Colon (tissue), 2 donors: ENCODE measurements around the gene STEAP1B.

ENCODE experiments used
- FAIRE-seq: peaks from 2 replicates; lab custom pipeline; 2012; peaks lifted over from hg19 to GRCh38; lab: Jason Lieb, UNC
- donor health status: control.
- donor health status: control.

Gene STEAP1B

GRCh38 chr7:22429386-22429785 is 70.6 kb downstream of the STEAP1B start:
- no peak for FAIRE-seq

- no peak for FAIRE-seq
These were observed 72.1 kb downstream of the STEAP1B start for GRCh38 chr7:22427855-22428254.

GRCh38 chr7:22427104-22427503 is 72.9 kb downstream of the STEAP1B start:
- no peak for FAIRE-seq

DNA sequence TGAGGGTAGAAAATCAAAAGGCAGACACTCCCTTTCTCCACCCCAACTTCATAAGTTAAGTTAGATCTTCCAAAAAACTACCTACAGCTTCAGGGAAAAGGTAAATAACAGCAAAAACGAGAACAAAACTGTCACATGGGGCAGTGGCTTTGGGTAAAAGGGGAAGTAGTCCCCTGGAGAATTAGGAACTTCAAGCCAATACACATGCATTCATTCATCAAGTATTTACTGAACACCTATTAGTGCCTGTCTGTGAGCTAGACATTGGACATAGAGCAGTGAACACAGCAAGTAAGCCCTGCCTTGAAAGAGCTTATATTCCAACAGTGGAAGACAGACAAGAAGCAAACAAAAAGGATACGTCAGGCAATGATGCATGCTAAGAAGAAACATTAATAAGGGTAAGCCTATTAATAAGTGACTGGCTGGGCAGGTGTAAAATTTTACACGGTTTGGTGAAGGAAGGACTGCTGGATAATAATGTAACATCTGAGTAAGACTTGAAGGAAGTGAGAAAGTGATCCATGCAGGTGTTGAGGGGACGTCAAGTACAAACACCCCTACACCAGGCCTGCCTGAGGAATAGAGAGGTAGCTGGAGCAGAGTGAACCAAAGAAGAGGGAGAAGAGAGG is 73.4 kb downstream of the STEAP1B start:
- FAIRE-seq: no peak

- FAIRE-seq: no peak
These were observed 74.6 kb downstream of the STEAP1B start for GRCh38 chr7:22425361-22425760.

DNA sequence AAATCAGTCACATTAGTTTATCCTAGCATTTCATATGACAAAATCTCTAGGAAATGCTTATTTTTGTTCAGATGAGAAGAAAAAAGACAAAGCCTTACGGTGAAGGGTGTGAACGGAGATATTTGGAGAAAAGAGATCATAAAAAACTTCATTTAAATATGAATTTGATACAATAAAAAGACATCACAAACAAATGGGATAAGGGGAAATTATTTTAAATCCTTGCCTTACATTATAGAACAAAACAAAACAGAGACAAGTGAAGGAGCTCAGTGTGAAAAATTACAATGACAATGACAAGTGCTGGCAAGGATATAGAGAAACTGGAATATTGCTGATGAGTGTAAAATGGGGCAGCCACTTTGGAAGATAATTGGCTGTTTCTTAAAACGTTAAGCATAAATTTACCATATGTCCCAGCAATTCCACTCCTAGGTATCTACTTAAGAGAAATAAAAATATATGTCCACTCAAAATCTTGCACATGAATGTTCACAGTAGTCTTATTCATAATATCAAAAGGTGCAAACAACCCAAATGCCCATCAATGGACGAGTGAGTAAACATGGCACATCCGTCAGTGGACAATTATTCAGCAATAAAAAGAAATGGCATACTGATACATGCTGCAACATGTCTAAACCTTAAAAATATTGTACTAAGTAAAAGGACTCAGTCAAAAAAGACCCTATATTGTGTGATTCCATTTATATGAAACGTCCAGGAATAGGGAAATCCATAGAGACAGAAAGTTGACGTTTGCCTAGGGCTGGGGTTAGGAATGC is 77.0 kb downstream of the STEAP1B start:
- FAIRE-seq: no peak

DNA sequence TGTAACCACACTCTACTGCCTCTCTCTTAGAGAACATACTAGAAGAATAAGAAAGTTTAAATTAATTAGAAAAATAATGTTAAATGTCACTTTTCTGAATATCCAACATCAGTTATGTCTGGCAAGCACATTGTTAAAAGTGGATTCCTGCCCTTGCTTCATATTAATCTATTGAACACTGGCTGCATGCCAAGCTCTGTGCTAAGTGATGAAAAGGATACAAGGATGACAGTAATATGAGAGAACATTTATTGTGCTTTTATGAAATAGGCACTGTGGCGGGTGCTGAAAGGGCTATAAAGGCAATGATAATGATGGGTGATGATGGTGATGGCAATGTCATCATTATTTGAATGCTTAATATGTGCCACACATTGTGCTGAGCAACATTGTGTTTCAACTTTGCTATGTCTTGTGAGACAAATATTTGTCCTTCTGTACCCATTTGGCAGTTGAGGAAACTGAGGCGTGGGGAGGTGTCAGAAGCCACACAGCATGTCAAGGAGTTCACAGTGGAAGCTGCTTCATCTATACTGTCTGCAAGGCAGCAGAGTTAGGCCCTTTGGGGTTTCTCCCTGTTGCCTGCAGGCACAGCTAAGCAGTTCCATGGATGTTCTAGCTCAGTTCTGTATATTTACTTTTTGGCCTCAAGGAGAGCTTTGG is 78.9 kb downstream of the STEAP1B start:
- no peak for FAIRE-seq

- no peak for FAIRE-seq
These were observed 80.0 kb downstream of the STEAP1B start for GRCh38 chr7:22420008-22420407.

DNA sequence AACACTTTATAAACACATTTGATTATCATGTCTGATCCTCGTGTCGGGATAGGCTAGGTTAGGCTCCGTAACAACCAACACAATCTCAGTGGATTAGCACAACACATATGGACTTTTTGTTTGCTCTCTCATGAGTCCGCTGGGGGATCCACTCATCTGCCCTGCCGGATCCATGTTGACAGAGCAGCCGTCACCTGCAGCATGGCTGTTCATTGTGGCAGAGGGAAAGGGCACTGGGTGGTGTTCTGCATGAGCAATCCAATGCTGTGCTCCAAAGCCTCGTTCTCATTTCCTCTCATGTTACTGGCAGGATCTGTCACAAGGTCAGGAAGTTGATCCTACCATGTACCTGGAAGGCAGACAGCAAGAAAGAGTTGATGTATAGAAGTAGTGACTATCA is 80.5 kb downstream of the STEAP1B start:
- FAIRE-seq: no peak

DNA sequence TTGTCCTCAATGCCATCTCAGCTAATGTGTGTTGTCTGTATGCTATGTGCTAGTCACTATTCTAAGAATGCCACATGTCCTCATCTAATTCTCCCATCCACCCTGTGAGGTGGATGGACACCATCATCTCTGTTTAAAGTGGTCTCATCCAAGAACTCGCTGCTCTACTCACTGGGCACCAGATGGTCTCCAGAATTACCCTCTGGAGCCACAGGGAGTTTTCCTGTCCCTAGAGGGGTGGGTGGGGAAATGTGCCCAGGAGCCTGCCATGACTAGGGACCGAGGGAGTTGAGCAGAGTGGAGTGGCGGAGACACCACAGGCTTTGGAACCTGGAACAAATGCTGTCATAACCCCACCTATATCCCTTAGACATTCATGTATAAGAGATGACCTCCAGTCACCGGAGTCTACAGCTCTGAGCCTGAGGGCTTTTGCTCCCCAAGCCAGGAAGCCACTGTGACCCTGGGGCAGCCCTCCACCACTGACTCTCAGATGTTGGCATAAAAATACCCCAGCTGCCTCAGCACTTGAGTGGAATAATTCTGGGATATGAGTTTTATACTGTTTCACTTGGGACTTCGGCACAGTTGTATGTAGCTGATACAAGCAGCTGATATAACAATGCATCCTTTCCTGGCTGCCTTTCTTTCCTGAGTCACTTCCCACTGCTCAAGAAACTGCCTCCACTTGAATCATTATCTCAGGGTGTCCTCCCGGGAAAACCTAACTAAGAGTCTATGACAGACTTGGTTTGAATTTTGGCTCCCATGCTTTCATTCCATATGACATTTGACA is 81.5 kb downstream of the STEAP1B start:
- FAIRE-seq: no peak

- no peak for FAIRE-seq
These were observed 82.1 kb downstream of the STEAP1B start for GRCh38 chr7:22417841-22418240.

- FAIRE-seq: no peak
These were observed 82.6 kb downstream of the STEAP1B start for GRCh38 chr7:22417349-22417748.

DNA sequence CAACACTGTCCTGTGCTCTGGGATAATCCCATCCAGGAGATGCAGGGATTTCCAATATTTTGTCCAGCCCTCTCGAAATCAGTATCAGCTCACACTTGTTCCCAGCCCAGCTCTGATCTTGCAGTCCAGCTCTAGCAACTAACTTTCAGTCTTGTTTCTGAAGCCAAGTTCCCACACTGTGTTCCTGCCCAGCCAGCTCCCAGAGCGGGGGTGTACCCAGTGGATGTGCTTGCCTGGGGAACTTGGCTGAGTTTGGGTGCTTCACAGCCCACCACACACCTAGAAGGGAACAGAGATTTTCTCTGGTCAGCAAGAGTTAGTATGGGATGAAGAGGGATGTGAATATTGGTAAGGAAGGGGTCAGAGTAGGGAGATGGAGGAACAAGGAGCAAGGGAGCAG is 85.6 kb downstream of the STEAP1B start:
- FAIRE-seq: no peak

- FAIRE-seq: no peak
These were observed 86.8 kb downstream of the STEAP1B start for GRCh38 chr7:22413211-22413610.

DNA sequence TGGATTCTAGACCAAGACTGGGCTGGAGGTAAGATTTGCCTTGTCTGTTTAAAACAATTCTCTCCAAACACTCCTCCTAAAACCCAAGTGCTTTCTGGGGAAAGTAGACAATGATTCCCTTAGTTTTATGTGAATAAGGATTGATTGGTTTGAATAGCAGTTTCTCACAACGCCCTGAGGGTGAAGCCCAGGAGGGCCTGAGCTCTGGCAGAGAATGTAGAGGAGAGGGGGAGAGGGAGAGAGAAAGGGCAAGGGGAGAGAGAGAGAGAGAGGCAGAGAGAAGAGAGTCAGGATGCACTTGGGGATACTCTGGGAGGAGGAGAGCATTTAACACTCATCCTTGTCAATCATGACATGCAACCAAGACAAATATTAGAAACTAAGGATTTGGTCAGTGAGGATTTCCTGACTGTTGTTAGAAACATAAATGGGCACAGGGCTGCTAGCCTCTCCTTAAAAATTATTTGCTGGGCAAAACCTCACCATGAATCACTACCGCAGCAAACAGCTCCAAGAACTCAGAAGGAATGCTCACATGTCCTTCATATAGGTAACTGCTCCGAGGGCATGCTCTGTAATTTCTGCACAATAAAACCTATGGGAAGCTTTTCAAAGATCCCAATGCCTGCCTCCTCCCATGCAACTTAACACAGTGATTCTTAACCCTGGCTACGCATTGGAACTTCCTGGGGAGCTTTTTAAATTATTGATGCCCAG is 87.9 kb downstream of the STEAP1B start:
- no peak for FAIRE-seq

DNA sequence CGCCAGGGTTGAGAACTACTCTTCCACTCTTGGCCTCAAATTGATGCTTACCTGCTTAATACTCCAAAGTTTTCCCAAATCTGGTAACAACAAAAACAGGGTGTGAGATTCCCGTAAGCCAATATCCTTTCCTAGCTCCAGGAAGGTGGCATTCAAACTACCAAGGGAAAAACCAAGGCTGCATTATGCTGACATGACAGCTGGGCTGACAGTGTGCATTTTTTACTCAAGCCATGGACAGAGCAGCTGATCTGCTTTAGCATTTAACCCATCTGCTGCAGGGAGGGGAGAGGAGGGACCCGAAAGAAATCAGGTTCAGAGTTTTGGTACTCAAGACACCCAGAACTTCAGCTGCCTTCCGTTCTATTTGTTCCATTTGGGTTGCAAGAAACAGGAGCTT is 93.3 kb downstream of the STEAP1B start:
- FAIRE-seq: no peak

DNA sequence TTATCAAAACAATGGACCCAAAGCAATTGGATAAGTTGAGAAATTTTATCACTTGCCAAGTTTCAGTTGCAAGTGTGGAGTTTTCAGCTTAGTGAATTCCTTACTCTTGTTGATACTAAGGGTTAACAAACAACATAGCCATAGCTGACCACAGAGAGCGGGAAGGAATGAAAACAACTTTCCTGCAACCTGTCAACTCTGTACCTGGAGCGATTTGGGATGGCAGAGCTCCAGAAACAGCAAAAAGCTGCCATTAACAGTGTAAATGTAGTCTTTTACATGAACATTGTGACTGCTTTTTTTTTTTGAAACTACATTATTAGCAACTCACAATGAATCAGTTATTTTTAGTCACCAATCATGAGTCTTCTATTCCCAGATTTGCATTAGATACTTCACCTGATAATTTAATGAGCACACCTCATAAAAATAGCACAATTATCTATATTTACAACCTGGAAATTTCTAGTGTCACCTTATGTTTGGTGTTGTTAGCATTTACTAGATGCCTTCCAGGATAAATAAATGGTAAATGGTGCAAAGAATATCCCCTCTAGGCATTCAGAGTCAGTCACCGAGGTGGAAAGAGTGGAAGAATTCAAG is 95.5 kb downstream of the STEAP1B start:
- no peak for FAIRE-seq

DNA sequence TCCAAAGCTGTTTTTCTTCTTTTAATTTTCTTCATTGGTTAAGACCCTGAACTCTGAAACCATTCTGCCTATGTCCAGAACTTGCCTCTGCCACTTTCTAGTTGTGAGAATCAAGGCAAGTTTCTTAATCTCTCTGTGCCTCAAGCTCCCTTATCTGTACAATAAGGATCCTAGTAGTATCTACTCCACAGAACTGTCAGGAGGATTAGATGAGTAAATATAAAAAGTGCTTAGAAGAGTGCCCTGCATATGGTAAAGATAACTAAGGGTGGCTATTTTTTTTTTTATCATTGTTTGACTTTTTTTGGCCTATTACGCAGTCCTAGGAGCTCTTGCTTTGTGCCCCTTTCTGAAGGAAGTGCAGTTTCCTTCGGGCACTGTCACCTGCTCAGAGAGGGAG is 96.6 kb downstream of the STEAP1B start:
- FAIRE-seq: no peak

GRCh38 chr7:22402250-22402649 is 97.7 kb downstream of the STEAP1B start:
- FAIRE-seq: no peak

DNA sequence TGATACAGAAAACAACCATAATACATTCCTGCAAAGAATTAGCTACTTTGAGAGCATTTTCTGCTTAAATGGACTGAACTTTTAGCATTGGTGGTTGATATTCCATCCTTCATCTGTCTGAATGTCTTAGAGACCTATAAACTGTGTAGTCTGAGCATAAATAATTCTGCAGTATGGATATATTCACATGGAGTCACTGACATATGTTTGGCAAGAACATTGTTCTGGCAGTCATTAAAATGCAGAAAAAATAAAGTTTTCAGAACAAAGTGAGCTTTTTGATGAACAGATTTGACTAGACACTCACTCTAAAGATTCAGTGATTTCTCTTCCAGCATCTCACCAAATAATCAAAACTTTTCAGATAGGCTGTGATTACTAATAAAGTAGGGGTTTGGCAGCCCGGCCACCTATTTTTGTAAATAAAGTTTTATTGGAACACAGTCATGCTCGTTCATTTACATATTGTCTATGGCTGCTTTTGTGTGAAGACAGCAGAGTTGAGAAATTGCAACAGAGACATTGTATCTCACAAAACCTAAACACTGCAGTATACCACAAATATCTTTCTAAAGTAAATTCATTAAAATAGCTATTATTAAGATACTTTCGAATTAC is 98.9 kb downstream of the STEAP1B start:
- FAIRE-seq: no peak
